H1 (cell line): ENCODE results near the gene B3GALT5. TPM values are rescaled to one million over a fixed set of nuclear protein-coding genes. Genes with fewer than 3 reads are reported as not detected.

Experiments used
- CTCF ChIA-PET: fragments of 300-600 bp; sonication (Branson Sonifier 250); formaldehyde crosslinking; loops from one replicate; lab custom pipeline; 2021; ENCODE audit not compliant: partially characterized antibody; lab: Charles Lee
- POLR2A ChIA-PET: fragments of 300-600 bp; sonication (Branson Sonifier 250); formaldehyde crosslinking; loops from one replicate; lab custom pipeline; 2021; ENCODE audit warnings: inconsistent platforms; ENCODE audit not compliant: partially characterized antibody; lab: Charles Lee
- DNase-seq, 2 experiments: peaks; one replicate each; pipeline versions ENCODE4 v3.0.0 to v3.0.0-alpha.2; 2010 to 2022; ENCODE audit warnings: low spot score in 2 of 2, low read depth in 1 of 2, mixed read lengths in 1 of 2
- FAIRE-seq: peaks from 2 replicates; lab custom pipeline; 2011; peaks lifted over from hg19 to GRCh38; lab: Jason Lieb, UNC
- H2AFZ ChIP-seq: 2 replicates; pipeline ENCODE4 v1.8.1; 2012; ENCODE audit warnings: low read length, inconsistent platforms
- H2AK5ac ChIP-seq: 2 replicates; pipeline ENCODE4 v1.6.1; 2013; ENCODE audit warnings: low read depth, low read length
- H2BK120ac ChIP-seq: replicated peaks from 2 replicates; pipeline ENCODE3; 2013; ENCODE audit warnings: low read depth, low read length, inconsistent platforms
- H2BK12ac ChIP-seq: 2 replicates; pipeline ENCODE4 v1.6.1; 2013; ENCODE audit warnings: low read depth, low read length
- H2BK15ac ChIP-seq: 2 replicates; pipeline ENCODE4 v1.6.1; 2013; ENCODE audit warnings: low read length
- H2BK20ac ChIP-seq: 2 replicates; pipeline ENCODE4 v1.6.1; 2013; ENCODE audit warnings: low read length
- H2BK5ac ChIP-seq: 2 replicates; pipeline ENCODE4 v1.6.1; 2013; ENCODE audit warnings: low read depth, low read length
- H3K14ac ChIP-seq: 2 replicates; pipeline ENCODE4 v1.6.1; 2013; ENCODE audit warnings: inconsistent platforms; ENCODE audit not compliant: insufficient read length
- H3K18ac ChIP-seq: 2 replicates; pipeline ENCODE4 v1.6.1; 2013; ENCODE audit warnings: low read length; ENCODE audit errors: extremely low read depth
- H3K23ac ChIP-seq: 2 replicates; pipeline ENCODE4 v1.6.1; 2013; ENCODE audit warnings: inconsistent platforms; ENCODE audit not compliant: insufficient read length
- H3K23me2 ChIP-seq: 2 replicates; pipeline ENCODE4 v1.6.1; 2013; ENCODE audit warnings: low read depth, low read length
- H3K27ac ChIP-seq: 2 replicates; pipeline ENCODE4 v1.6.1; 2011; ENCODE audit warnings: low read depth, low read length, inconsistent platforms
- H3K27me3 ChIP-seq, 4 experiments: replicated peaks in 1 of 4; 1 replicate in 1 of 4; 2 replicates in 3 of 4; pipeline versions ENCODE4 v1.6.1 to v1.8.1; 2011 to 2013; ENCODE audit warnings: low read length in 3 of 4, mild to moderate bottlenecking in 3 of 4, inconsistent platforms in 2 of 4, mixed read lengths in 2 of 4, moderate library complexity in 1 of 4; ENCODE audit not compliant: control insufficient read depth in 3 of 4, insufficient read depth in 3 of 4; ENCODE audit errors: extremely low read depth in 1 of 4
- H3K36me3 ChIP-seq, 4 experiments: 2 replicates each; pipeline versions ENCODE4 v1.6.1 to v1.8.1; 2011 to 2013; ENCODE audit warnings: mild to moderate bottlenecking in 4 of 4, low read length in 3 of 4, moderate library complexity in 2 of 4, control low read depth in 1 of 4, inconsistent platforms in 1 of 4; ENCODE audit not compliant: insufficient read depth in 4 of 4, control insufficient read depth in 2 of 4
- H3K4ac ChIP-seq: replicated peaks from 2 replicates; pipeline ENCODE3; 2013; ENCODE audit warnings: low read length, low read depth, mixed read lengths, inconsistent platforms; ENCODE audit not compliant: insufficient read length
- H3K4me1 ChIP-seq, 4 experiments: replicated peaks in 1 of 4; 1 replicate in 1 of 4; 2 replicates in 3 of 4; pipeline versions ENCODE4 v1.6.1 to v1.8.1; 2011 to 2013; ENCODE audit warnings: low read length in 3 of 4, inconsistent platforms in 2 of 4, mixed read lengths in 1 of 4; ENCODE audit not compliant: insufficient read depth in 4 of 4, control insufficient read depth in 3 of 4
- H3K4me2 ChIP-seq, 2 experiments: 2 replicates each; pipeline versions ENCODE4 v1.6.1 to v1.8.1; 2011 to 2013; ENCODE audit warnings: low read depth in 2 of 2, low read length in 2 of 2, control low read depth in 1 of 2, inconsistent platforms in 1 of 2, mild to moderate bottlenecking in 1 of 2; ENCODE audit not compliant: insufficient read depth in 1 of 2
- H3K4me3 ChIP-seq, 4 experiments: fragments of 200-600, 300-600 bp in 1 of 4; sonication (generic), shearing (Covaris generic), sonication (Bioruptor Twin) in 1 of 4; 2 replicates each; pipeline versions ENCODE4 v1.5.1 to v1.8.1; 2011 to 2016; ENCODE audit warnings: low read length in 4 of 4, low read depth in 3 of 4, control low read depth in 2 of 4, inconsistent platforms in 2 of 4, mild to moderate bottlenecking in 2 of 4, mixed read lengths in 1 of 4, moderate library complexity in 1 of 4; ENCODE audit not compliant: insufficient read depth in 2 of 4; ENCODE audit errors: extremely low read depth in 1 of 4
- H3K56ac ChIP-seq: replicated peaks from 2 replicates; pipeline ENCODE3; 2013; ENCODE audit warnings: low read depth, mild to moderate bottlenecking, mixed read lengths, low read length, inconsistent platforms; ENCODE audit not compliant: insufficient read length
- H3K79me1 ChIP-seq: 2 replicates; pipeline ENCODE4 v1.6.1; 2013; ENCODE audit warnings: low read depth, low read length, control low read depth
- H3K79me2 ChIP-seq, 2 experiments: 2 replicates each; pipeline versions ENCODE4 v1.6.1 to v1.8.1; 2012 to 2013; ENCODE audit warnings: low read length in 2 of 2, mild to moderate bottlenecking in 2 of 2, inconsistent platforms in 1 of 2; ENCODE audit not compliant: insufficient read depth in 2 of 2, control insufficient read depth in 1 of 2
- H3K9ac ChIP-seq, 4 experiments: replicated peaks in 1 of 4; 1 replicate in 1 of 4; 2 replicates in 3 of 4; pipeline versions ENCODE4 v1.6.1 to v1.8.1; 2011 to 2013; ENCODE audit warnings: low read depth in 3 of 4, low read length in 3 of 4, control low read depth in 2 of 4, mild to moderate bottlenecking in 2 of 4, moderate library complexity in 2 of 4, inconsistent platforms in 1 of 4; ENCODE audit errors: extremely low read depth in 1 of 4
- H3K9me3 ChIP-seq, 2 experiments: 2 replicates each; pipeline versions ENCODE4 v1.6.1 to v1.8.1; 2012 to 2013; ENCODE audit warnings: mild to moderate bottlenecking in 2 of 2, moderate library complexity in 2 of 2, control low read depth in 1 of 2, inconsistent platforms in 1 of 2, low read depth in 1 of 2, low read length in 1 of 2, mixed read lengths in 1 of 2; ENCODE audit not compliant: insufficient read depth in 2 of 2
- H4K20me1 ChIP-seq, 2 experiments: replicated peaks in 1 of 2; 2 replicates each; pipeline versions ENCODE3 to v1.8.1; 2011 to 2013; ENCODE audit warnings: inconsistent platforms in 2 of 2, low read length in 2 of 2, mild to moderate bottlenecking in 1 of 2; ENCODE audit not compliant: insufficient read depth in 2 of 2, control insufficient read depth in 1 of 2
- H4K5ac ChIP-seq: 2 replicates; pipeline ENCODE4 v1.6.1; 2013; ENCODE audit warnings: low read length, low read depth, mixed read lengths, inconsistent platforms; ENCODE audit not compliant: insufficient read length
- H4K8ac ChIP-seq: 2 replicates; pipeline ENCODE4 v1.8.0; 2013; ENCODE audit warnings: mild to moderate bottlenecking, moderate library complexity, low read length, inconsistent platforms; ENCODE audit not compliant: insufficient read depth; ENCODE audit errors: extremely low read depth
- H4K91ac ChIP-seq: replicated peaks from 2 replicates; pipeline ENCODE3; 2013; ENCODE audit warnings: low read length, mixed read lengths, inconsistent platforms; ENCODE audit not compliant: insufficient read length
- BCL11A ChIP-seq, 2 experiments: IDR thresholded peaks; one replicate each; pipeline ENCODE4 v1.6.1; 2011; ENCODE audit warnings: low read depth in 2 of 2, low read length in 2 of 2, mild to moderate bottlenecking in 2 of 2
- CEBPB ChIP-seq: IDR thresholded peaks from 2 replicates; pipeline ENCODE4 v1.6.1; 2012; ENCODE audit warnings: low read depth, low read length
- EP300 ChIP-seq, 2 experiments: IDR thresholded peaks; 1 replicate in 1 of 2; 2 replicates in 1 of 2; pipeline ENCODE4 v1.6.1; 2011 to 2012; ENCODE audit warnings: low read depth in 2 of 2, low read length in 2 of 2, mild to moderate bottlenecking in 2 of 2, borderline replicate concordance in 1 of 2, inconsistent platforms in 1 of 2, moderate library complexity in 1 of 2
- FOSL1 ChIP-seq: IDR thresholded peaks from 2 replicates; pipeline ENCODE4 v1.6.1; 2011; ENCODE audit warnings: mild to moderate bottlenecking, low read depth, low read length, moderate library complexity; ENCODE audit not compliant: insufficient read depth
- JUN ChIP-seq: IDR thresholded peaks from 2 replicates; pipeline ENCODE4 v1.6.1; 2011; ENCODE audit warnings: low read depth, mild to moderate bottlenecking, improper control_type of control experiment, low read length
- MAX ChIP-seq: IDR thresholded peaks from 2 replicates; pipeline ENCODE4 v1.6.1; 2012; ENCODE audit warnings: inconsistent platforms
- POU5F1 ChIP-seq: IDR thresholded peaks from 2 replicates; pipeline ENCODE4 v1.6.1; 2011; ENCODE audit warnings: low read depth, mild to moderate bottlenecking, low read length, moderate library complexity
- RNF2 ChIP-seq: fragments of 200-900, 300-1000 bp; sonication (generic); IDR thresholded peaks from 2 replicates; pipeline ENCODE4 v1.7.1; 2016; ENCODE audit warnings: borderline replicate concordance, low read depth, mild to moderate bottlenecking, antibody characterized with exemption, low read length; ENCODE audit not compliant: poor library complexity, severe bottlenecking; ENCODE audit errors: missing control alignments
- SAP30 ChIP-seq: fragments of 300-600 bp; sonication (generic); IDR thresholded peaks from 2 replicates; pipeline ENCODE4 v1.7.1; 2012; ENCODE audit warnings: low read length, moderate library complexity, mild to moderate bottlenecking, inconsistent platforms; ENCODE audit not compliant: insufficient read depth, insufficient replicate concordance
- SP1 ChIP-seq: IDR thresholded peaks from 2 replicates; pipeline ENCODE4 v1.6.1; 2011; ENCODE audit warnings: low read depth, low read length
- WGBS, 2 experiments: shearing (Covaris generic) in 1 of 2; methylation state at CpG; one replicate each; pipeline versions ENCODE4 v1.1.6 to v1.1.7; 2013 to 2015; ENCODE audit warnings: low lambda C conversion rate in 2 of 2, mixed read lengths in 2 of 2, inconsistent platforms in 1 of 2, low coverage in 1 of 2, missing lambda C conversion rate in 1 of 2; ENCODE audit not compliant: insufficient replicate concordance in 2 of 2, insufficient coverage in 1 of 2, insufficient read length in 1 of 2; ENCODE audit errors: extremely low coverage in 1 of 2, missing lambda C conversion rate in 1 of 2; 5-methylcytosine and 5-hydroxymethylcytosine counted together
- polyA plus RNA-seq, 7 experiments: library from polyadenylated mRNA; depleted of rRNA in 3 of 7; stranded (reverse) in 5 of 7; unstranded in 2 of 7; fragments of >200 nt in 5 of 7; fragments of 200-250 nt in 2 of 7; gene quantifications; 1 replicate in 5 of 7; 2 replicates in 1 of 7; 4 replicates in 1 of 7; pipeline versions ENCODE4 v1.2.1 to v1.2.3, GENCODE V29; 2011 to 2013; ENCODE audit warnings: missing spikeins in 2 of 7, mixed read lengths in 2 of 7
- total RNA-seq: library from RNA; stranded (reverse); fragmentation: NEBNext Ultra II Directional; extraction: Animal tissue kit (Norgen Biotek cat#: 25700); gene quantifications from 2 replicates; pipeline ENCODE4 v1.2.1, GENCODE V29; 2021
- TF ChIP-seq, protein P1 (sequence below): IDR thresholded peaks from 2 replicates; pipeline ENCODE4 v1.6.1; 2012; ENCODE audit warnings: inconsistent platforms

Gene B3GALT5
- total and polyA plus RNA-seq, 2 of the 8 experiments (the other 6 are each of a cell fraction or from before 2014, with no cell fraction given) = 11.9 to 25.1 TPM

DNA sequence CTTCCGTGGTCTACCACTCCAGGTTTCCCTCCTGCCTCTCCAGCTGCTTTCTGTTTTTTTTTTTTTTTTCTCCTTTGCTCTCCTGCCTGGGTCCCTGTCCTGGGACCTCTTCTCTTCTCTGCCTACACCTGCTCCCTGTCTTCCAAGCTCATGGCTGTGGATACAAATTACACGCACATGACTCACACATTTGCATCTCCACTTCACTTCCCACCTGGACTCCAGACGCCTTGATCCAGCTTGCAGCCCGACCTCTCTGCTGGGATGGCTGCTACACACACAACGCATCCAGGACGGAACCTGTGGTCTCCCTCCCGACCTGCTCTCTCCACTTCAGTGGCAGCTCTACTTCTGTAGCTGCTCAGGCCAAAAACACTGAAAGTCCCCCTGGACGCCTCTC lies 44.4 kb upstream of the B3GALT5 start:
- Histone ChIP-seq H3K27ac (no peak overlapping the region), H3K36me3 (no peaks in the 10 kb centered on the region), H3K4ac (no peak overlapping the region), H3K79me1 (no peaks in the 10 kb centered on the region), H3K14ac (no peak overlapping the region), H2BK5ac (peak overlapping the region; percentile 77; the same call in 1 of the 2 replicates), H4K91ac (no peak overlapping the region), H2AFZ (no peak overlapping the region), H3K23ac (no peak overlapping the region), H4K8ac (no peak overlapping the region; the same call in 1 of the 2 replicates), H2BK120ac (peak overlapping the region; percentile 24), H2BK12ac (peak overlapping the region; percentile 72; the same call in 1 of the 2 replicates), H2AK5ac (0 out of 2 replicates have a peak overlapping the region, but pooled peaks have one; percentile 66), H3K56ac (no peak overlapping the region), H4K5ac (no peak overlapping the region), H3K4me2 (no peak overlapping the region), H3K4me1 (peaks cover 0 to 5% (median 2%) of the 10 kb centered on the region in 4 experiments; a peak in 2 of 7 replicates), H3K27me3 (0 out of 7 replicates have a peak, but pooled peaks cover 0 to 2% (median 0%) of the 10 kb centered on the region in 4 experiments), H3K79me2 (no peaks in the 10 kb centered on the region), H3K4me3 (no peak overlapping the region), H3K23me2 (no peaks in the 10 kb centered on the region; the same call in 1 of the 2 replicates), H3K18ac (peak overlapping the region; percentile 79; the same call in 1 of the 2 replicates), H4K20me1 (no peaks in the 10 kb centered on the region), H3K9me3 (no peaks in the 10 kb centered on the region), H2BK20ac (peak overlapping the region; percentile 96; the same call in 1 of the 2 replicates), H2BK15ac (0 out of 2 replicates have a peak overlapping the region, but pooled peaks have one; percentile 8), H3K9ac (no peak overlapping the region)
- POLR2A ChIA-PET = interaction anchor here (0.9 kb wide), 1 partner anchor 34 kb away, joined by 4 read pairs; no protein-coding TSS in a partner anchor
- CTCF ChIA-PET = interaction anchor here (0.6 to 1.6 kb wide), 2 partner anchors 13 to 125 kb away, joined by 3 to 9 read pairs; no protein-coding TSS in a partner anchor
- FAIRE-seq = no peak
- no peak for DNase-seq
- WGBS, 2 experiments = 78% methylated on average over 8 of the region's 8 CpGs; no CpG with 5 or more reads in 1 of the 2 experiments
- TF ChIP-seq SP1 = no peak
- no peak for TF ChIP-seq SAP30
- TF ChIP-seq CEBPB = no peak
- TF ChIP-seq EP300 (IDR thresholded peaks at IDR 0.05; ENCODE audit: borderline replicate concordance in 1 of 2, low read depth in 2 of 2, low read length in 2 of 2) = no peak
- no peak for TF ChIP-seq RNF2
- TF ChIP-seq FOSL1 = no peak
- no peak for TF ChIP-seq POU5F1
- TF ChIP-seq BCL11A (IDR thresholded peaks at IDR 0.05; ENCODE audit: low read depth in 2 of 2, low read length in 2 of 2) = no peak
- TF ChIP-seq, protein P1, sequence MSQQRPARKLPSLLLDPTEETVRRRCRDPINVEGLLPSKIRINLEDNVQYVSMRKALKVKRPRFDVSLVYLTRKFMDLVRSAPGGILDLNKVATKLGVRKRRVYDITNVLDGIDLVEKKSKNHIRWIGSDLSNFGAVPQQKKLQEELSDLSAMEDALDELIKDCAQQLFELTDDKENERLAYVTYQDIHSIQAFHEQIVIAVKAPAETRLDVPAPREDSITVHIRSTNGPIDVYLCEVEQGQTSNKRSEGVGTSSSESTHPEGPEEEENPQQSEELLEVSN = peak; percentile 44; the same call in 1 of the 2 replicates
- TF ChIP-seq JUN = no peak
- peak; percentile 12; the same call in 1 of the 2 replicates for TF ChIP-seq MAX
